ENCODE measurements around the gene C1orf210. TPM values are rescaled to one million over a fixed set of nuclear protein-coding genes. Genes with fewer than 3 reads are reported as not detected.

The C1orf210 gene
- total and polyA plus RNA-seq, 2 of the 13 experiments (the other 11 are each of a cell fraction or from before 2014, with no cell fraction given) = 0.49 to 5.1 TPM

DNA sequence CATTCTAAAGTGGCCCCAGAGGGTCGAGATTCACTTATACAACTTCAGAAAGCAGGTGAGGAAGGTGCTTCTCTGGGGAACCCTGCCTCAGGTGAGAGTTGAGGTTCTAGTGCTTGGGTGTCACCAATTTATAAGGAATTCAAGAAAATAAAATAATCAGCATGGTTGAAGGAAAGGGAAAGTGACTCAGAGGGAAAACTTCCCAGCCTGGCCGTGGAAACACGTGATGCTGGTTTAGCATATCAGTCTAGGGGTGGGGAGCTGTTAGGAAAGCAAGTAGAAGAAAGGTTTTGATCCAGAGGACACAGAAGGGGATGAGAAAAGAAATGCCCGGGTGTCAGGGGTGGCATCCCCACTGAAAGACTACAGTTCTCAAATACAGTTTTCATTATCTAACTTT, 53.3 kb downstream of the C1orf210 start:
- no peak for FAIRE-seq

More for the DNA sequence above, 53.3 kb downstream of the C1orf210 start:
- CTCF ChIA-PET (ENCODE audit: low intra/inter-chr PET ratio, low total read pairs) = no interaction called here
- Histone ChIP-seq H3K4me1 (ENCODE audit: insufficient read depth, low read length) (no peaks in the 10 kb centered on the region), H3K27me3 (ENCODE audit: control insufficient read depth in 1 of 2, insufficient read depth in 2 of 2, low read length in 2 of 2) (peaks cover 0 to 59% of the 10 kb centered on the region in 2 experiments; a peak in 4 of 5 replicates), H3K4me2 (ENCODE audit: low read depth, low read length) (no peak overlapping the region), H3K4me3 (replicated peaks in 1 of 3; ENCODE audit: insufficient read depth in 1 of 3, low read depth in 2 of 3, low read length in 3 of 3) (no peak overlapping the region), H3K36me3 (replicated peaks in 1 of 2; ENCODE audit: control insufficient read depth in 1 of 2, insufficient read depth in 2 of 2, low read length in 2 of 2) (no peaks in the 10 kb centered on the region), H3K9ac (ENCODE audit: insufficient read depth, low read depth, low read length) (no peak overlapping the region), H3K79me2 (ENCODE audit: insufficient read depth, low read length) (no peaks in the 10 kb centered on the region), H4K20me1 (ENCODE audit: insufficient read depth, low read length) (no peaks in the 10 kb centered on the region), H2AFZ (ENCODE audit: low read length) (no peak overlapping the region), H3K9me3 (ENCODE audit: low read length) (no peaks in the 10 kb centered on the region), H3K27ac (ENCODE audit: extremely low read length, insufficient read depth, low read length) (no peak overlapping the region)
- ATAC-seq (no peak), DNase-seq (ENCODE audit: low spot score) (no peak)
- intact Hi-C loops (cut with micrococcal nuclease; ENCODE audit: unreplicated experiment) = no loop called here
- BruUV-seq (replicated peaks) = no TSS peak
- 2% methylated on average over 4 of the region's 4 CpGs for WGBS (ENCODE audit: low lambda C conversion rate)
- POLR2A ChIA-PET = no interaction called here
- in situ Hi-C loops (cut with HindIII; ENCODE audit: extremely low pct_ligation_motif_present, low pct_unique_long_range_greater_than_20kb) = no loop called here
- TF ChIP-seq NCOA2 (CRISPR knock-in tag; IDR thresholded peaks at IDR 0.05) = no peak
- peak; percentile 86 for TF ChIP-seq RFX5 (IDR thresholded peaks at IDR 0.05; ENCODE audit: low read depth, low read length)
- TF ChIP-seq MAFF (IDR thresholded peaks at IDR 0.05; ENCODE audit: low read depth, low read length) = no peak
- TF ChIP-seq NONO (IDR thresholded peaks at IDR 0.05) = no peak
- TF ChIP-seq NONO (CRISPR knock-in tag; conservative IDR thresholded peaks at IDR 0.05) = no peak

Other genes starting within 250 kb of the C1orf210 start
- 102 and 134 TPM in 2 replicates for gene EBNA1BP2, start 113.3 kb downstream of the C1orf210 start, total RNA-seq (2016; rRNA removed; fragmentation: Illumina TruSeq; extraction: Trizol)
- gene EBNA1BP2, start 113.3 kb downstream of the C1orf210 start, polyA plus RNA-seq (2011; rRNA removed) = 24.7 and 27.1 TPM in 2 replicates
- gene CFAP57, start 113.3 kb downstream of the C1orf210 start, total RNA-seq (2016; rRNA removed; fragmentation: Illumina TruSeq; extraction: Trizol) = 0.14 TPM in 1 of 2 replicates, not detected in the other
- gene CFAP57, start 113.3 kb downstream of the C1orf210 start, polyA plus RNA-seq (2011; rRNA removed) = 0.01 and 0.07 TPM in 2 replicates
- gene TMEM125, start 15.6 kb downstream of the C1orf210 start, total RNA-seq (2016; rRNA removed; fragmentation: Illumina TruSeq; extraction: Trizol) = not detected in 2 replicates
- gene TMEM125, start 15.6 kb downstream of the C1orf210 start, polyA plus RNA-seq (2011; rRNA removed) = 0.03 TPM in 1 of 2 replicates, not detected in the other
- gene TIE1, start 15.4 kb upstream of the C1orf210 start, total RNA-seq (2016; rRNA removed; fragmentation: Illumina TruSeq; extraction: Trizol) = 0.20 and 0.84 TPM in 2 replicates
- gene TIE1, start 15.4 kb upstream of the C1orf210 start, polyA plus RNA-seq (2011; rRNA removed) = 0.58 and 2.5 TPM in 2 replicates
- not detected in 2 replicates for gene MPL, start 52.2 kb upstream of the C1orf210 start, total RNA-seq (2016; rRNA removed; fragmentation: Illumina TruSeq; extraction: Trizol)
- not detected in 2 replicates for gene MPL, start 52.2 kb upstream of the C1orf210 start, polyA plus RNA-seq (2011; rRNA removed)
- gene CDC20, start 73.4 kb upstream of the C1orf210 start, total RNA-seq (2016; rRNA removed; fragmentation: Illumina TruSeq; extraction: Trizol) = 90.0 and 97.8 TPM in 2 replicates
- 39.5 and 57.9 TPM in 2 replicates for gene CDC20, start 73.4 kb upstream of the C1orf210 start, polyA plus RNA-seq (2011; rRNA removed)
- gene ELOVL1, start 82.4 kb upstream of the C1orf210 start, total RNA-seq (2016; rRNA removed; fragmentation: Illumina TruSeq; extraction: Trizol) = 29.7 and 55.2 TPM in 2 replicates
- 77.4 and 95.9 TPM in 2 replicates for gene ELOVL1, start 82.4 kb upstream of the C1orf210 start, polyA plus RNA-seq (2011; rRNA removed)
- gene MED8, start 104.2 kb upstream of the C1orf210 start, total RNA-seq (2016; rRNA removed; fragmentation: Illumina TruSeq; extraction: Trizol) = 77.4 and 112 TPM in 2 replicates
- 13.0 and 16.9 TPM in 2 replicates for gene MED8, start 104.2 kb upstream of the C1orf210 start, polyA plus RNA-seq (2011; rRNA removed)
- gene SZT2, start 104.3 kb upstream of the C1orf210 start, total RNA-seq (2016; rRNA removed; fragmentation: Illumina TruSeq; extraction: Trizol) = 5.6 and 8.0 TPM in 2 replicates
- gene SZT2, start 104.3 kb upstream of the C1orf210 start, polyA plus RNA-seq (2011; rRNA removed) = 8.8 and 9.8 TPM in 2 replicates
- not detected in 2 replicates for gene HYI, start 168.3 kb upstream of the C1orf210 start, total RNA-seq (2016; rRNA removed; fragmentation: Illumina TruSeq; extraction: Trizol)
- gene HYI, start 168.3 kb upstream of the C1orf210 start, polyA plus RNA-seq (2011; rRNA removed) = not detected in 2 replicates
- gene PTPRF, start 245.3 kb upstream of the C1orf210 start, total RNA-seq (2016; rRNA removed; fragmentation: Illumina TruSeq; extraction: Trizol) = 47.3 and 55.9 TPM in 2 replicates
- 167 and 213 TPM in 2 replicates for gene PTPRF, start 245.3 kb upstream of the C1orf210 start, polyA plus RNA-seq (2011; rRNA removed)